H1 (cell line): Measurements from ENCODE around the gene TEAD1. TPM values are rescaled to one million over a fixed set of nuclear protein-coding genes. Genes with fewer than 3 reads are reported as not detected.

Experiments used
- CTCF ChIA-PET: fragments of 300-600 bp; sonication (Branson Sonifier 250); formaldehyde crosslinking; loops from one replicate; lab custom pipeline; 2021; ENCODE audit not compliant: partially characterized antibody; lab: Charles Lee
- POLR2A ChIA-PET: fragments of 300-600 bp; sonication (Branson Sonifier 250); formaldehyde crosslinking; loops from one replicate; lab custom pipeline; 2021; ENCODE audit warnings: inconsistent platforms; ENCODE audit not compliant: partially characterized antibody; lab: Charles Lee
- DNase-seq, 2 experiments: peaks; one replicate each; pipeline versions ENCODE4 v3.0.0 to v3.0.0-alpha.2; 2010 to 2022; ENCODE audit warnings: low spot score in 2 of 2, low read depth in 1 of 2, mixed read lengths in 1 of 2
- FAIRE-seq: peaks from 2 replicates; lab custom pipeline; 2011; peaks lifted over from hg19 to GRCh38; lab: Jason Lieb, UNC
- H2AFZ ChIP-seq: 2 replicates; pipeline ENCODE4 v1.8.1; 2012; ENCODE audit warnings: low read length, inconsistent platforms
- H2AK5ac ChIP-seq: 2 replicates; pipeline ENCODE4 v1.6.1; 2013; ENCODE audit warnings: low read depth, low read length
- H2BK120ac ChIP-seq: replicated peaks from 2 replicates; pipeline ENCODE3; 2013; ENCODE audit warnings: low read depth, low read length, inconsistent platforms
- H2BK12ac ChIP-seq: 2 replicates; pipeline ENCODE4 v1.6.1; 2013; ENCODE audit warnings: low read depth, low read length
- H2BK15ac ChIP-seq: 2 replicates; pipeline ENCODE4 v1.6.1; 2013; ENCODE audit warnings: low read length
- H2BK20ac ChIP-seq: 2 replicates; pipeline ENCODE4 v1.6.1; 2013; ENCODE audit warnings: low read length
- H2BK5ac ChIP-seq: 2 replicates; pipeline ENCODE4 v1.6.1; 2013; ENCODE audit warnings: low read depth, low read length
- H3K14ac ChIP-seq: 2 replicates; pipeline ENCODE4 v1.6.1; 2013; ENCODE audit warnings: inconsistent platforms; ENCODE audit not compliant: insufficient read length
- H3K18ac ChIP-seq: 2 replicates; pipeline ENCODE4 v1.6.1; 2013; ENCODE audit warnings: low read length; ENCODE audit errors: extremely low read depth
- H3K23ac ChIP-seq: 2 replicates; pipeline ENCODE4 v1.6.1; 2013; ENCODE audit warnings: inconsistent platforms; ENCODE audit not compliant: insufficient read length
- H3K23me2 ChIP-seq: 2 replicates; pipeline ENCODE4 v1.6.1; 2013; ENCODE audit warnings: low read depth, low read length
- H3K27ac ChIP-seq: 2 replicates; pipeline ENCODE4 v1.6.1; 2011; ENCODE audit warnings: low read depth, low read length, inconsistent platforms
- H3K27me3 ChIP-seq, 4 experiments: replicated peaks in 1 of 4; 1 replicate in 1 of 4; 2 replicates in 3 of 4; pipeline versions ENCODE4 v1.6.1 to v1.8.1; 2011 to 2013; ENCODE audit warnings: low read length in 3 of 4, mild to moderate bottlenecking in 3 of 4, inconsistent platforms in 2 of 4, mixed read lengths in 2 of 4, moderate library complexity in 1 of 4; ENCODE audit not compliant: control insufficient read depth in 3 of 4, insufficient read depth in 3 of 4; ENCODE audit errors: extremely low read depth in 1 of 4
- H3K36me3 ChIP-seq, 4 experiments: 2 replicates each; pipeline versions ENCODE4 v1.6.1 to v1.8.1; 2011 to 2013; ENCODE audit warnings: mild to moderate bottlenecking in 4 of 4, low read length in 3 of 4, moderate library complexity in 2 of 4, control low read depth in 1 of 4, inconsistent platforms in 1 of 4; ENCODE audit not compliant: insufficient read depth in 4 of 4, control insufficient read depth in 2 of 4
- H3K4ac ChIP-seq: replicated peaks from 2 replicates; pipeline ENCODE3; 2013; ENCODE audit warnings: low read length, low read depth, mixed read lengths, inconsistent platforms; ENCODE audit not compliant: insufficient read length
- H3K4me1 ChIP-seq, 4 experiments: replicated peaks in 1 of 4; 1 replicate in 1 of 4; 2 replicates in 3 of 4; pipeline versions ENCODE4 v1.6.1 to v1.8.1; 2011 to 2013; ENCODE audit warnings: low read length in 3 of 4, inconsistent platforms in 2 of 4, mixed read lengths in 1 of 4; ENCODE audit not compliant: insufficient read depth in 4 of 4, control insufficient read depth in 3 of 4
- H3K4me2 ChIP-seq, 2 experiments: 2 replicates each; pipeline versions ENCODE4 v1.6.1 to v1.8.1; 2011 to 2013; ENCODE audit warnings: low read depth in 2 of 2, low read length in 2 of 2, control low read depth in 1 of 2, inconsistent platforms in 1 of 2, mild to moderate bottlenecking in 1 of 2; ENCODE audit not compliant: insufficient read depth in 1 of 2
- H3K4me3 ChIP-seq, 4 experiments: fragments of 200-600, 300-600 bp in 1 of 4; sonication (generic), shearing (Covaris generic), sonication (Bioruptor Twin) in 1 of 4; 2 replicates each; pipeline versions ENCODE4 v1.5.1 to v1.8.1; 2011 to 2016; ENCODE audit warnings: low read length in 4 of 4, low read depth in 3 of 4, control low read depth in 2 of 4, inconsistent platforms in 2 of 4, mild to moderate bottlenecking in 2 of 4, mixed read lengths in 1 of 4, moderate library complexity in 1 of 4; ENCODE audit not compliant: insufficient read depth in 2 of 4; ENCODE audit errors: extremely low read depth in 1 of 4
- H3K56ac ChIP-seq: replicated peaks from 2 replicates; pipeline ENCODE3; 2013; ENCODE audit warnings: low read depth, mild to moderate bottlenecking, mixed read lengths, low read length, inconsistent platforms; ENCODE audit not compliant: insufficient read length
- H3K79me1 ChIP-seq: 2 replicates; pipeline ENCODE4 v1.6.1; 2013; ENCODE audit warnings: low read depth, low read length, control low read depth
- H3K79me2 ChIP-seq, 2 experiments: 2 replicates each; pipeline versions ENCODE4 v1.6.1 to v1.8.1; 2012 to 2013; ENCODE audit warnings: low read length in 2 of 2, mild to moderate bottlenecking in 2 of 2, inconsistent platforms in 1 of 2; ENCODE audit not compliant: insufficient read depth in 2 of 2, control insufficient read depth in 1 of 2
- H3K9ac ChIP-seq, 4 experiments: replicated peaks in 1 of 4; 1 replicate in 1 of 4; 2 replicates in 3 of 4; pipeline versions ENCODE4 v1.6.1 to v1.8.1; 2011 to 2013; ENCODE audit warnings: low read depth in 3 of 4, low read length in 3 of 4, control low read depth in 2 of 4, mild to moderate bottlenecking in 2 of 4, moderate library complexity in 2 of 4, inconsistent platforms in 1 of 4; ENCODE audit errors: extremely low read depth in 1 of 4
- H3K9me3 ChIP-seq, 2 experiments: 2 replicates each; pipeline versions ENCODE4 v1.6.1 to v1.8.1; 2012 to 2013; ENCODE audit warnings: mild to moderate bottlenecking in 2 of 2, moderate library complexity in 2 of 2, control low read depth in 1 of 2, inconsistent platforms in 1 of 2, low read depth in 1 of 2, low read length in 1 of 2, mixed read lengths in 1 of 2; ENCODE audit not compliant: insufficient read depth in 2 of 2
- H4K20me1 ChIP-seq, 2 experiments: replicated peaks in 1 of 2; 2 replicates each; pipeline versions ENCODE3 to v1.8.1; 2011 to 2013; ENCODE audit warnings: inconsistent platforms in 2 of 2, low read length in 2 of 2, mild to moderate bottlenecking in 1 of 2; ENCODE audit not compliant: insufficient read depth in 2 of 2, control insufficient read depth in 1 of 2
- H4K5ac ChIP-seq: 2 replicates; pipeline ENCODE4 v1.6.1; 2013; ENCODE audit warnings: low read length, low read depth, mixed read lengths, inconsistent platforms; ENCODE audit not compliant: insufficient read length
- H4K8ac ChIP-seq: 2 replicates; pipeline ENCODE4 v1.8.0; 2013; ENCODE audit warnings: mild to moderate bottlenecking, moderate library complexity, low read length, inconsistent platforms; ENCODE audit not compliant: insufficient read depth; ENCODE audit errors: extremely low read depth
- H4K91ac ChIP-seq: replicated peaks from 2 replicates; pipeline ENCODE3; 2013; ENCODE audit warnings: low read length, mixed read lengths, inconsistent platforms; ENCODE audit not compliant: insufficient read length
- ATF2 ChIP-seq: IDR thresholded peaks from 2 replicates; pipeline ENCODE4 v1.6.1; 2012; ENCODE audit warnings: low read length, inconsistent platforms
- BCL11A ChIP-seq, 2 experiments: IDR thresholded peaks; one replicate each; pipeline ENCODE4 v1.6.1; 2011; ENCODE audit warnings: low read depth in 2 of 2, low read length in 2 of 2, mild to moderate bottlenecking in 2 of 2
- CHD2 ChIP-seq: IDR thresholded peaks from 2 replicates; pipeline ENCODE4 v1.6.1; 2012; ENCODE audit warnings: low read length, improper control_type of control experiment
- CTBP2 ChIP-seq: IDR thresholded peaks from 2 replicates; pipeline ENCODE4 v1.7.0; 2011; ENCODE audit warnings: borderline replicate concordance, mild to moderate bottlenecking, moderate library complexity, mixed read lengths, low read length; ENCODE audit not compliant: insufficient read depth, insufficient read length
- KDM5A ChIP-seq: fragments of 200-600 bp; IDR thresholded peaks from 2 replicates; pipeline ENCODE4 v1.7.1; 2012; ENCODE audit warnings: mild to moderate bottlenecking, low read length, inconsistent platforms, mixed read lengths
- NRF1 ChIP-seq: IDR thresholded peaks from 2 replicates; pipeline ENCODE4 v1.6.1; 2011; ENCODE audit warnings: mild to moderate bottlenecking, low read depth, low read length, improper control_type of control experiment
- RAD21 ChIP-seq, 2 experiments: IDR thresholded peaks in 1 of 2; conservative IDR thresholded peaks in 1 of 2; 2 replicates each; pipeline ENCODE4 v1.6.1; 2011; ENCODE audit warnings: low read depth in 2 of 2, low read length in 2 of 2, improper control_type of control experiment in 1 of 2, inconsistent platforms in 1 of 2, mild to moderate bottlenecking in 1 of 2, moderate library complexity in 1 of 2
- RNF2 ChIP-seq: fragments of 200-900, 300-1000 bp; sonication (generic); IDR thresholded peaks from 2 replicates; pipeline ENCODE4 v1.7.1; 2016; ENCODE audit warnings: borderline replicate concordance, low read depth, mild to moderate bottlenecking, antibody characterized with exemption, low read length; ENCODE audit not compliant: poor library complexity, severe bottlenecking; ENCODE audit errors: missing control alignments
- SAP30 ChIP-seq: fragments of 300-600 bp; sonication (generic); IDR thresholded peaks from 2 replicates; pipeline ENCODE4 v1.7.1; 2012; ENCODE audit warnings: low read length, moderate library complexity, mild to moderate bottlenecking, inconsistent platforms; ENCODE audit not compliant: insufficient read depth, insufficient replicate concordance
- WGBS, 2 experiments: shearing (Covaris generic) in 1 of 2; methylation state at CpG; one replicate each; pipeline versions ENCODE4 v1.1.6 to v1.1.7; 2013 to 2015; ENCODE audit warnings: low lambda C conversion rate in 2 of 2, mixed read lengths in 2 of 2, inconsistent platforms in 1 of 2, low coverage in 1 of 2, missing lambda C conversion rate in 1 of 2; ENCODE audit not compliant: insufficient replicate concordance in 2 of 2, insufficient coverage in 1 of 2, insufficient read length in 1 of 2; ENCODE audit errors: extremely low coverage in 1 of 2, missing lambda C conversion rate in 1 of 2; 5-methylcytosine and 5-hydroxymethylcytosine counted together
- polyA plus RNA-seq, 7 experiments: library from polyadenylated mRNA; depleted of rRNA in 3 of 7; stranded (reverse) in 5 of 7; unstranded in 2 of 7; fragments of >200 nt in 5 of 7; fragments of 200-250 nt in 2 of 7; gene quantifications; 1 replicate in 5 of 7; 2 replicates in 1 of 7; 4 replicates in 1 of 7; pipeline versions ENCODE4 v1.2.1 to v1.2.3, GENCODE V29; 2011 to 2013; ENCODE audit warnings: missing spikeins in 2 of 7, mixed read lengths in 2 of 7
- total RNA-seq: library from RNA; stranded (reverse); fragmentation: NEBNext Ultra II Directional; extraction: Animal tissue kit (Norgen Biotek cat#: 25700); gene quantifications from 2 replicates; pipeline ENCODE4 v1.2.1, GENCODE V29; 2021

TEAD1 gene
- total and polyA plus RNA-seq, 2 of the 8 experiments (the other 6 are each of a cell fraction or from before 2014, with no cell fraction given) = 15.6 to 67.4 TPM

GRCh38 chr11:12783765-12784164 lies 109.5 kb downstream of the TEAD1 start:
- ChIA-PET CTCF (no interaction called here), POLR2A (no interaction called here)
- Histone ChIP-seq H4K8ac (no peak overlapping the region), H3K79me2 (peaks cover 0 to 54% of the 10 kb centered on the region in 2 experiments; a peak in 2 of 4 replicates), H3K4ac (no peak overlapping the region), H3K36me3 (no peaks in the 10 kb centered on the region; a peak in 1 of 8 replicates), H4K20me1 (peaks cover 0 to 2% of the 10 kb centered on the region in 2 experiments), H3K9ac (no peak overlapping the region), H3K14ac (no peak overlapping the region), H3K79me1 (peaks cover 3% of the 10 kb centered on the region; the same call in 1 of the 2 replicates), H3K23me2 (no peaks in the 10 kb centered on the region), H2BK20ac (no peak overlapping the region), H3K18ac (no peak overlapping the region), H2BK15ac (no peak overlapping the region), H2BK12ac (no peak overlapping the region), H2BK5ac (no peak overlapping the region), H4K5ac (no peak overlapping the region), H2BK120ac (no peak overlapping the region), H3K27me3 (no peaks in the 10 kb centered on the region), H3K4me1 (peaks cover 0 to 14% (median 6%) of the 10 kb centered on the region in 4 experiments; a peak in 5 of 7 replicates), H3K4me2 (no peak overlapping the region), H2AK5ac (no peak overlapping the region), H4K91ac (no peak overlapping the region), H3K27ac (no peak overlapping the region), H3K9me3 (no peaks in the 10 kb centered on the region), H3K56ac (no peak overlapping the region), H3K4me3 (no peak overlapping the region), H3K23ac (no peak overlapping the region), H2AFZ (no peak overlapping the region)
- no peak for DNase-seq
- TF ChIP-seq RNF2 = no peak
- TF ChIP-seq NRF1 = no peak
- TF ChIP-seq ATF2 = no peak
- no peak for TF ChIP-seq KDM5A
- no peak for TF ChIP-seq SAP30
- TF ChIP-seq CHD2 = no peak
- TF ChIP-seq RAD21 (IDR thresholded peaks at IDR 0.05 in 1 of 2, conservative IDR thresholded peaks at IDR 0.05 in 1 of 2; ENCODE audit: low read depth in 2 of 2, low read length in 2 of 2) = no peak
- TF ChIP-seq CTBP2 = no peak
- no peak for TF ChIP-seq BCL11A (IDR thresholded peaks at IDR 0.05; ENCODE audit: low read depth in 2 of 2, low read length in 2 of 2)
- 83% methylated on average over 2 of the region's 2 CpGs; no CpG with 5 or more reads in 1 of the 2 experiments for WGBS, 2 experiments
- no peak for FAIRE-seq
